ENCODE results near the gene CDCA4.

Gene CDCA4

DNA sequence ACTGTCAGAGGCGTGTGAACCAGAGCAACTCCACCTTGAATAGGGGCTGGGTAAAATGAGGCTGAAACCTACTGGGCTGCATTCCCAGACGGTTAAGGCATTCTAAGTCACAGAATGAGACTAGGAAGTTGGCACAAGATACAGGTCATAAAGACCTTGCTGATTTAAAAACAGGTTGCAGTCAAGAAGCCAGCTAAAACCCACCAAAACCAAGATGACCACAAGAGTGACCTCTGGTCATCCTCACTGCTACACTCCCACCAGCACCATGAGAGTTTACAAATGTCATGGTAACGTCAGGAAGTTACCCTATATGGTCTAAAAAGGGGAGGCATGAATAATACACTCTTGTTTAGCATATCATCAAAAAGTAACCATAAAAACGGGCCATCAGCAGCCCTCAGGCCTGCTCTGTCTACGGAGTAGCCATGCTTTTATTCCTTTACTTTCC lies 11.6 kb upstream of the CDCA4 start:
- peak; percentile 12 for DNase-seq

DNA sequence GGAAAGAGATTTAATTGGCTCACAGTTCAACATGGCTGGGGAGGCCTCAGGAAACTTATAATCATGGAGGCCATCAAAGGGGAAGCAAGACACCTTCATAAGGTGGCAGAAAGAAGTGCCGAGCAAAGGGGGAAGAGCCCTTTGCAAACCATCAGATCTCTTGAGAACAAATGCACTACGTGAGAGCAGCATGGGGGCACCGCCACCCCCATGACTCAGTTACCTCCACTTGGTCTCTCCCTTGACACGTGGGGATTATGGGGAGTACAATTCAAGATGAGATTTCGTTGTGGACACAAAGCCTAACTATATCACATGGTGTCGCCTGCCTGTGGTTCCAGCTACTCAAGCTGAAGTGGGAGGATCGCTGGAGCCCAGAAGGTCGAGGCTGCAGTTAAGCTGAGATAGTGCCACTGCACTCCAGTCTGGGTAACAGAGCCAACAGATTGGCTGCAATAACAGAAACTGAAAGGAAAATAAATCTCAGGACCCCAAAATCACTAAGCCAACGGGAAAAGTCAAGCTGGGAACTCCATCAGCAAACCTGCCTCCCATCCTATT lies 10.0 kb upstream of the CDCA4 start:
- no peak for DNase-seq

DNA sequence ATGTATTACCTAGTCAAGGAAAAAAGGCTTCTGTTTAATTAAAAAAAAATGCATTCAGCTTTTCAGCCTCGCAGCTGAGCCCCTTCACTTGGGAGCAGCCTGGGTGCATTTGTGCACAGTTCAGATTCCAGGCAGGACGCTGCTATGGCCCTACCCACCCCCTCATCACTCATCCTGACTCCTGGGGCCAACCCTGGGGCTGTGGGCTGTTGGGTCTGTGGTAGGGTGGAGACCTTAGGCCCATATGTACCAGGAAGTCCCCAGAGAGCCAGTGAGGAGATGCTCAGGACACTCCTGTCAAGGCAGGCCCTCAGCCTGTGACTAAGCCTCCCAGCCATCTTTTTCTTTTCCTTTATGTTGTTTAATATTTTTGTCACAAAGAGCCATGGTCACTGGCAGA lies 9.3 kb upstream of the CDCA4 start:
- no peak for DNase-seq

DNA sequence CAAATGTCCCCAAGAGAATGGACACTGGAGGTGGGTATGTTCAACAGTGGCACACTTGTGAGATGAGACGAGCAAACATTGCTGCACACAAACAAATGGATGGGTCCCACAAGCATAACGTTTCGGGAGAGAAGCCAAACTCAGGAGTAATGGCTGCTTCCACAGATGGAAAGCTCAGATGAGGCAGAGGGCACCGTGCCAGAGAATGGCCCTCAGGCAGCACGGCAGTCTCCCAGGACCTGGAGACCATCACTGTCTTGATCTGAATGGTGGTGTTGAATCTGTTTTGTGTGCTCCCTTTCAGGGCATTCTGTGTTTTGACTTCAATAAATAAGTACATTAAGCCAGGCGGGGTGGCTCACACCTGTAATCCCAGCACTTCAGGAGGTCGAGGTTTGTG lies 8.5 kb upstream of the CDCA4 start:
- no peak for DNase-seq

DNA sequence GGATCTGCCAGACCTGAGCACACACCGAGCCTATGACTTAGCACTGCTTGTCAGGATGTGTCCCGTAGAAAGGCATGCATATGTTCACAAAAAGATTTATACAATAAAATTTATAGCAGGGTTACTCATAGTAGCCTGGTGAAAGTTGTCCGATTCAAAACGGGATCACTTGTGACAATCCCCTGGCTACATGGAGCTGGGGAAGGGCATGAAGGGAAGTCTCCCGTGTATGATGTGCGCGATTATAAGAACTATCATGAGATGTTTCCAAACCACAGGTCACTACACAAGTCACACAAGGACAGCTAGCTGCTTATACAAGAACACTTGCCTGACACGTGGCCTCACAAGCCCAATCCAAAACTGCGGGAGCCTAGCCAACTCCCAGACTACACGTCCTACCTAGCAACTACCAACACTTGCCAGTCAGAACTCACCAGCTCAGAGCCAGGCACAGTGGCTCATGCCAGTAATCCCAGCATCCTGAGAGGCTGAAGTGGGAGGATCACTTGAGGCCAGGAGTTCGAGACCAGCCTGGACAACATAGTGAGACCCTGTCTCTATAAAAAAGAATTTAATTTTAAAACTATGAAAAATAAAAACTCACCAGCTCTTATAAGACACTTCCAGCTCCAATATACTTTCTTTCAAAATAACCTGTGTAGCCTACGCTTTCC lies 7.5 kb upstream of the CDCA4 start:
- peak; percentile 62 for DNase-seq

DNA sequence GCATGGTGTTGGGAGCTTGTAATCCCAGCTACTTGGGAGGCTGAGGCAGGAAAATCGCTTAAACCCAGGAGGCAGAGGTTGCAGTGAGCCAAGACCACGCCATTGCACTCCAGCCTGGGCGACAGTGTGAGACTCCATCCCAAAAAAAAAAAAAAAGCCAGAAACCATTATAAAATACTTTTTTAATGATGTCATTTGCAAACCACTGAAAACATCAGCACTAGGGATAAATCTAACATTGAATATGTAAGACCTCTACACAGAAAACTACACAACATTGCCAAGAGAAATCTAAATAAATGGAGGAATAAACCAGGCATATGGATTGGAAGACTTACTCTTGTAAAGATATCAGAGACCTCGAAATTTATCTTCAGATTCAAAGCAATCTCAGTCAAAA lies 6.8 kb upstream of the CDCA4 start:
- peak; percentile 45 for DNase-seq

DNA sequence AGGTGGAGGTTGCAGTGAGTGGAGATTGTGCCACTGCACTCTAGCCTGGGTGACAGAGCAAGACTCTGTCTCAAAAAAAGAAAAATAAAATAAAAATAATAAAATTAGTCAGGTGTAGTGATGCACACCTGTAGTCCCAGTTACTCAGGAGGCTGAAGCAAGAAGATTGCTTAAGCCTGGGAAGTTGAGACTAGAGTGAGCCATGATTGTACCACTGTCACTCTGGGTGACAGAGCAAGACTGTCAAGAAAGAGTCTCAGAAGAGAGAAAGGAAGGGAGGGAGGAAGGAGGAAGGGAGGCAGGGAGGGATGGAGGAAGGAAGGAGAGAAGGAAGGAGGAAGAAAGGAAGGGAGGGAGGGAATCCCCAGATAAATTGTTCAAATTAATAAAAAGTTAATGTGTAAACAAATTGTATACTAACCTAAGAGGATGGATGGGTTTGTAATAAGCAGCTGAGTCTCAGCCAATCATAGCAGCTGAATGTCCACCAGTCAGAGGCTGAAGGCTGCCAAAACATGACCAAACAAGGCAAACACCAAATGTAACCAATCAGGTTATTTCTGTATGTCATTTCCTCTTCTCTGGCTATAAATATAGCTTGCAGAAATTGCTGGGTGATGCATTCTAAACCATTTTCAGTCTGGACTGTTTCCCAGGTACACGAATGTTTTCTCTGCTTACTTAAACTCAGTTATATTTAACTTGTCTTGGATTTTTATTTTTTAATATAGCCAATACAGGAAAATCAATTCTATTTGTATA lies 6.1 kb upstream of the CDCA4 start:
- peak; percentile 65 for DNase-seq

DNA sequence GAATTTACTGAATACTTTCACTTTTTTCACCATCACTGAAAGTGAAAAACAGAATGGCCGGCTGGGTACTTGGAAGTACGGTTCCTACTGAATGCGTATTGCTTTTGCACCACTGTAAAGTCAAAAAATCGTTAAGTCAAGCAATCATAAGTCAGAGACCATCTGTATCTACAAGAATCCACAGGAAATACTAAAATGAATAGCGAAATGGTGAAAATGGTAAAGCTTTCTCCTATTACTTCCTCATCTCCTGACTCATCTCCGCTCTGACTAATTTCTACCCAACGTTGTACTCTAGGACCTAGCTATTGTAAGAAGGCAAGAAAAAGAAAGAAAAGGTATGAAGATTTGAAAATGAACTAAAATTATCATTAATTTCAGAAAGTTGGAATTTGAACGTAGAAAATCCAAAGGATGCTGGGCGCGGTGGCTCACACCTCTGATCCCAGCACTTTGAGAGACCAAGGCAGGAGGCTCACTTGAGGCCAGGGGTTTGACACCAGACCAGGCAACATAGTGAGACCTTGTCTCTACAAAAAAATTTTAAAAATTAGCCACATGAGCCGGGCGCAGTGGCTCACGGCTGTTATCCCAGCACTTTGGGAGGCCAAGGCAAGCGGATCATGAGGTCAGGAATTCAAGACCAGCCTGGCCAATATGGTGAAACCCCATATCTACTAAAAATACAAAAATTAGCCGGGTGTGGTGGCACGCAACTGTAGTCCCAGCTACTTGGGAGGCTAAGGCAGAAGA lies 5.3 kb upstream of the CDCA4 start:
- DNase-seq, result peak; percentile 77

DNA sequence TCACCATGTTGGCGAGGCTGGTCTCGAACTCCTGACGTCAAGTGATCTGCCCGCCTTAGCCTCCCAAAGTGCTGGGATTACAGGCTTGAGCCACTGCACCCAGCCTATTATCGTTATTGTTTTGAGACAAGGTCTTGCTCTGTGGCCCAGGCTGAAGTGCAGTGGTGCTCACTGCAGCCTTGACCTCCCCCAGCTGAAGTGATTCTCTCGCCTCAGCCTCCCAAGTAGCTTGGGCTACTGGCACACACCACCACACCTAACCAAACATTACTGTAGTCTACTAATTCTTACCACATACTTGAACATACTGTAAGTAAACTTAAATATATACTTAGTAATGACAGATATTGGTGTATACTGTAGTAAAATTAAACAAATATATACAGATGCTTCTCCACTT lies 4.5 kb upstream of the CDCA4 start:
- no peak for DNase-seq

DNA sequence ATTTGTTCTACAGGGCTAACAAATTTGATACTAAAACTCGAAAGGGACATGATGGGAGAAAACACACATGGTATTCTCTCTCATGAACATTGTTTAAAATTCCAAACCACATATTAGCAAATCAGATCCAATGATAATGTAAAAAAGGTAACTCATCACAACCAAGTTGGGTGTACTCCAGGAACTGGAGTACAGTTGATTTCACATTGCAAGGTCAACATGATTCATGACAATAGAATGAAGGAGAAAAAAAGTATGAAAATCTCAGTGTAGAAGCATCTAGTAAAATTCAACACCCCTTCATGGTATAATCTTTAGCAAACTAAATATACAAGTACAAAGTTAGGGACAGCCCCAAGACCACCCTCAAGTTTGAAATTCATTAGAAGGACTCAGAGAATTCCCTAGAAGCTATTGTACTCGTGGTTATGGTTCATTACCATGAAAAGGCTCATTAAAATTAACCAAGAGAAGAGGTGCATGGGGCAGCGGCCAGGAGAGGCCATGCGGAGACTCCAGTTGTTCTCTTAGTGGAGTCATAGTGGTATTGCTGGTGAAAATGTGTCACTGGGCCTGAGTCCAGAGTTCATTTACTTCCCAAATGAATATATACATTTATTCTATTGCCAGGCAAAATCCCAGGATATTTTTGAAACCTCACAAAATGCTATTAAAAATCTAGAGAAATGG lies 3.1 kb upstream of the CDCA4 start:
- DNase-seq, result peak; percentile 75

DNA sequence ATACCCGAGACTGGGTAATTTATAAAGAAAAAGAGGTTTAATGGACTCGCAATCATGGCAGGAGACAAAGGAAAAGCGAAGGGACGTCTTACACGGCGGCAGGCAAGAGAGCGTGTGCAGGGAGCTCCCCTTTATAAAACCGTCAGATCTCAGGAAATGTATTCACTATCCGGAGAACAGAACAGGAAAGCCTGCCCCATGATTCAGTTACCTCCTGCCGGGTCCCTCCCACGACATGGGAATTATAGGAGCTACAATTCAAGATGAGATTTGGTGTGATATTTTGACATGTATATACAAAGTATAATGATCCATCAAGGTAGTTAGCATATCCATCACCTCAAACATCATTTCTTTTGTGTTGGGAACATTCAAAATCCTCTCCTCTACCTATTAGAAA lies 2.3 kb upstream of the CDCA4 start:
- DNase-seq, result peak; percentile 19

DNA sequence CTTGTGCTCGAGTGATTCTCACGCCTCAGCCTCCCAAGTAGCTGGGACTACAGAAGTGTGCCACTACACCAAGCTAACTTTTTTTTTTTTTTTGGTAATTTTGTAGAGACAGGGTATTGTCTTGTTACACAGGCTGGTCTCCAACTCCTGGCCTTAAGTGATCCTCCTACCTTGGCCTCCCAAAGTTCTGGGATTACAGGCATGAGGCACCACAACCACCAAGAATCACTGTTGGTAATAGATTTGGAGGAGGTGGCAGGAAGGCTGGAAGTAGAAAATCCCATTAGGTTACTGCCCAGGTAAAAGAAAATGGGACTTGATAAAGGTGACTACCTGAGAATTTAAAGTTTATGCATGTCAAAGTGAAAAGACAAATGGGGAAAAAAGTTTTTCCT lies 1.4 kb upstream of the CDCA4 start:
- DNase-seq, result no peak

DNA sequence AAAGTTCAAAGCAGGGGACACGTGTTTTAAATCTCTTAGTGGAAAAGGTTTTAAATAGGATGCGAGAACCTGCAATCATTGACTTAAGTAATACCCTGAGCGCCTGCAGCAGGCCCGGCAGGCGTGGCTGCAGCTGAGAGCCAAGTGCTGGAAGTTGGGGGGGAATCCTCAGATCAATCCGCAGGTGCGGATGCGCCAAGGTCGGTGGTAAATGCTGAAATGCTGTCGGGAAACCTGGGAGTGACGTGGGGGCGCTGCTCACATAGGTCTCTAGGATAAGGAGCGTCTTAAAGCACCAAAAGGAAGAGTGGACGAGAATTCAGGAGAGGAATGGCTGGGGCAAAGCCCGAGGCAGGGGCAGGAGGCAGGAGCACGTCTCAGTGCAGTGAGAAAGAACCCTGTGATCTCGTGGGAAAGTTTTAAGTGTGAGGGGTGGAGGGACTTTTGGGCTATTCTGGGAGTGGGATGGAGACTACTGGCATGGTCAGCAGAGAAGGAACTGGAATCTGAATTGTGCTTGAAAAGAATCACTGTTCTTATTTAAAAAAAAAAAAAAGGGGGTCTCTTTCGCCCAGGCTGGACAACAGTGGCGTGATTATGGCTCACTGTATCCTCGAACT lies 883 bp upstream of the CDCA4 start:
- DNase-seq, result peak; percentile 55

DNA sequence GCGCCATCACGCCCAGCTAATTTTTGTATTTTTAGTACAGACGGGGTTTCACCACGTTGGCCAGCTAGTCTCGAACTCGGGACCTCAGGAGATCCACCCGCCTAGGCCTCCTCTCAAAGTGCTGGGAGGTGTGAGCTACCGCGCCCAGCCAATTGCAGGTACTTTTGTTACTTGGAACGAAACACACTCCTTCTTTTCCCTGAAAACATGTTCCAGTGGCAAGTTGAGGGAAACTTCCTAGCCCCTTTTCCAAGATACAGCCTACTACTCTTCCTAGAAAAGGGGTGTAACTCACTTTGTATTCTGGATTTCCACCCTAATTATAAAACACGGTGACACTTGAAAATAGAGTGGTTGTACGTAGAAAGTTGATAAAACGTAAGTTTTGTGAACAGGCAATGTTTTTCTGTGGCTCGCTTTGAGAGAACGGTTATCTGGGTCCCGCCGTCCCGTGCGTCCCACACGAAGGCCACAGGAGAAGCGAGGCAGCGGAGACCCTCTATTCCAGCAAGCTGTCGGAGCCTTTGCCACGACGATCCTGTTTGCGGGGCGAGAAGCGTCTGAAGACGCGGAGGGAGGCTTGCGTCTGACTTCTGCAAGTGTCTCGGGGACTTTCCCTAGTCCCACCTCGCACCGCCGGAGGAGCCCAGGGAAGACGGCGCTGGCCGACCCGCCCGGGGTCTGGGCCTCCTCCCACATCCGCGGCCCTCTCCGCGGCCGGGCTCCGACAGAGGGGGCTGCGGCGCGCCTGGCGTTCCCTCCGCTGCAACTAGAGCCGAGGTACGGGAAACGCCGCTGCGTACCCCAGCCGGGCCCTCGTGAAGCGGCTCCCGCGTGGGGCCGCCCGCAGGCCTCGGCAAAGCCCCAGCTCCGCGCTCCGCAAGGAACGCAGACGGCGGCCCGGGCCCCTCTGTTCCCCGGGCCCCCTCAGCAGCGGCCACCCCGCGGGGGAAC lies 745 bp downstream of the CDCA4 start:
- peak; percentile 29 for DNase-seq

DNA sequence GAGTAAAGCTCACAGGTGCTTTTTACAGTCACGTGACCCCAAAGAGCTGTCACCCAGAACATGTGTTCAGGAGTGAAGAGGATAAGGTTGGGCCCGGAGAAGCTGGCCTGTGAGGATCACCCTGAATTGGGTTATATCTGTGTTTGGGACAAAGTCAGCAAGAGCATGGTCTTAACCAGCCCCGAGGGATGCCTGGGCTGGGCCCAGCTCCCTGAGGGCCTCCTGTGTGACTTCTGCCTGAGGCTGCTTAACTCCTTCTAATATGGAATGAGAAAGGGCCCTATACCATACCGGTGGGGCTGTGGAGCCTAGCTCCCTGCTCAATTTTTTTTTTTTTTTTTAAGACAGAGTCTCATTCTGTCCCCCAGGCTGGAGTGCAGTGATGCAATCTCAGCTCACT lies 2.5 kb downstream of the CDCA4 start:
- no peak for DNase-seq

DNA sequence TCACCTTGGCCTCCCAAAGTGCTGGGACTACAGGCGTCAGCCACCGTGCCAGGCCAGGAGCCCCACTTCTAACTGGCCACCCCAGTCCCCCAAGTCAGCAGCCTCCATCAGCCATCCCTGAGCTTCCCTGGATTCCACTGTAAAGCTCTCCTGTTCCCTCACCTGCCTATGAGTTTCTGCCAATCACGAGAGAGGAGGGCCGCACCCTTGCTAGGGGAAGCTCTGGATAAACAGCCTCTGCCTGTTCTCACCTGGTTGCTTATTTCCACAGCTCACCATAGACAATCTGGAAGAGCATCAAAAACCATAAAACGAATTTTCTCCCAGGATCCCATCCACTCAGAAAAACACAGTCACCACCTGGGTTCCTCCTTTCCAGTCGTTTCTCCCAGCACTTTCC lies 5.0 kb downstream of the CDCA4 start:
- no peak for DNase-seq

DNA sequence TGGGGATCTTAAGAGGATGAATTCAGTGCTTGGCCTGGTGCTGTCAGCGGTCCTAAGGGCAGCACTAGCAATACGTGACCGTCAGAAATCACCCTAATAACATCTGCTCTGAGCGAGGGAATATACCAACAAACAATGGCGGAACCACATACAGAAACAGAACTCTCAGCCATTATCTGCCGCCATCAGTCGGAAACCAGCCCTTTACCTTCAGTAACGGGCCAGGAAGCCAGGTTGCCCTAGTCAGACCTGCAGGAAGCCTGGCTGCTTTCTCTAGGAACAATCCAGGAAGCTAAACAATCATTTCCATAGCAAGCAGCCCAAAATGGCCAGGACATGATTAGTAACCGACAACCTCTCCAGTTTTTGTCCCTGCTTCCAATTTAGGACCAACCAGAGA lies 5.6 kb downstream of the CDCA4 start:
- no peak for DNase-seq

DNA sequence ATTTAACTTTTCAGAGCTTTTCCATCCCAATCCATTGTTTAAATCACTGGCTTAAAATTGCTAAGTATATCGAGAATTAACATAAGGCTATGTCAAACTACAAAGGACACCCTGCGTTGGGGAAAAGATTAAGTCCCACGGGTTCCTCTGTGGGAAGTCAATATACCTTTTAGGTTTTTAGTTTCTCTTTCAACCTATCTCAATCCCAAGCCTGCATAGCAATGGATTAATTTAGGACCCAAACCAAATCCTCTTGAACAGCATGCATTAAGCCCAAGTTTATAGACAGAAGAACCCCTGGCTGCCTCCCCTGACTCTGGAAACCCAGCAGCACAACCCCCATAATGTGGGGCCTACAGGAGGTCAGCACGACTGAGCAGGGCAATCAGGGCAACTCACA lies 6.3 kb downstream of the CDCA4 start:
- DNase-seq, result no peak

DNA sequence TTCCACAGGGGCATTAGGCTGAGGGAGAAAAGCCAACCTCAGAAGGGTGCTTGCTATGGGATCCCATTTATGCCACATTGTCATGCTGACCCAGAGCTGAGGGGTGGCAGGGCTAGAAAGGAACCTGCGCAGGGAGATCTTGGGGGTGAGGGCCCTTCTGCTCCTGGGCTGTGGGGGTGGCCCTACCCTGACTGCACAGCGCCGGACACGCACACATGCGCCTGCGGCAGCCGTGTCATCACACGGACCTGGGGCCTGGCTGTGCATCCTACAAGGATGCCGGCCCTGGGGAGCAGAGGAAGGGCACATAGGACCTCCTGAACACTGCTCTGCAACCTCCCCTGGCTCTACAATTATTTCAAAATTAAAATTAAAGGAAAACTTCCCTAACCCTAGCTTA lies 6.9 kb downstream of the CDCA4 start:
- no peak for DNase-seq

DNA sequence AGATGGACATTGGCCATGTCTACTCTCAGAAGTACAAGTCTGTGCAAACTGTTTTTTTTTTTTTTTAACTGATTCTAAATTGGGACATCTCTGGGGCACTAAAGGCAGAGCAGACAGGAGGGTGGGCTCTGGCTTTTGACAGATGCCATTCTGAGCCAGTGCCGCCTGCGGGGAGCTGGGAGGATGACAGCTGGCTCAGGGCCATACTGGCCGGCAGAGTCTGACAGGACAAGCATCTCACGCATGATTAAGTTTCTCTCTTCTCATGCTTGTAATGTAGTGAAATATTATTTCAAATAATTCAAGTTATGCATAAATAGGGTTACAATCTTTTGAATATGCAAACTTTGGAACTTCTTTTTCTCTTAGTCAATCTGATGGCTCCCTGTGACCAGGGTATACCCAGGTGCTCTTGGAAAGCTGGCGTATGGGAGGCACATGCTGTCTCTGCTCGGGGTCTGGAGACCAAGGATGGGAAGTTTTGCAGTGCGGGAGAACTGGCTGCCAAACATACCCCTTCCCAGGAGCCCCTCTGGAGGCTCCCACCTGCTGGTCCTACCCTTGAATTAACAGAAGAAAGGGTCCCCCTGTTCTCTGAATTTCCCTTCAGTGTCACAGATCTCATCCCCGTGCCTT lies 7.6 kb downstream of the CDCA4 start:
- no peak for DNase-seq

Data from fibroblast of skin of right quadriceps (primary cell).